ENCODE results near the gene GGACT.

- TF ChIP-seq ZNF23 (tag by site-specific recombination; IDR thresholded peaks at IDR 0.05; ENCODE audit: borderline replicate concordance) (no peak), YY1 (tag by site-specific recombination; IDR thresholded peaks at IDR 0.05) (no peak), PRDM4 (tag by site-specific recombination; IDR thresholded peaks at IDR 0.05) (no peak), CTCF (tag by site-specific recombination; IDR thresholded peaks at IDR 0.05) (no peak), ZNF174 (tag by site-specific recombination; IDR thresholded peaks at IDR 0.05) (no peak), ZNF76 (tag by site-specific recombination; IDR thresholded peaks at IDR 0.05; ENCODE audit: borderline replicate concordance, low read depth) (no peak), ZNF701 (tag by site-specific recombination; IDR thresholded peaks at IDR 0.05) (no peak), ZNF335 (tag by site-specific recombination; conservative IDR thresholded peaks at IDR 0.05) (no peak), ZBTB11 (tag by site-specific recombination; conservative IDR thresholded peaks at IDR 0.05; ENCODE audit: low read depth) (no peak), TCF7L2 (IDR thresholded peaks at IDR 0.05; ENCODE audit: borderline replicate concordance, low read depth, low read length) (no peak), ZNF433 (tag by site-specific recombination; IDR thresholded peaks at IDR 0.05; ENCODE audit: low read depth) (no peak), ZNF214 (tag by site-specific recombination; IDR thresholded peaks at IDR 0.05; ENCODE audit: borderline replicate concordance) (no peak), ZNF544 (tag by site-specific recombination; IDR thresholded peaks at IDR 0.05) (no peak)
- TF ChIP-seq, protein P1, sequence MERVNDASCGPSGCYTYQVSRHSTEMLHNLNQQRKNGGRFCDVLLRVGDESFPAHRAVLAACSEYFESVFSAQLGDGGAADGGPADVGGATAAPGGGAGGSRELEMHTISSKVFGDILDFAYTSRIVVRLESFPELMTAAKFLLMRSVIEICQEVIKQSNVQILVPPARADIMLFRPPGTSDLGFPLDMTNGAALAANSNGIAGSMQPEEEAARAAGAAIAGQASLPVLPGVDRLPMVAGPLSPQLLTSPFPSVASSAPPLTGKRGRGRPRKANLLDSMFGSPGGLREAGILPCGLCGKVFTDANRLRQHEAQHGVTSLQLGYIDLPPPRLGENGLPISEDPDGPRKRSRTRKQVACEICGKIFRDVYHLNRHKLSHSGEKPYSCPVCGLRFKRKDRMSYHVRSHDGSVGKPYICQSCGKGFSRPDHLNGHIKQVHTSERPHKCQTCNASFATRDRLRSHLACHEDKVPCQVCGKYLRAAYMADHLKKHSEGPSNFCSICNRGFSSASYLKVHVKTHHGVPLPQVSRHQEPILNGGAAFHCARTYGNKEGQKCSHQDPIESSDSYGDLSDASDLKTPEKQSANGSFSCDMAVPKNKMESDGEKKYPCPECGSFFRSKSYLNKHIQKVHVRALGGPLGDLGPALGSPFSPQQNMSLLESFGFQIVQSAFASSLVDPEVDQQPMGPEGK (tag by site-specific recombination; IDR thresholded peaks at IDR 0.05) = no peak
Measured at GRCh38 chr13:100497389-100497788, 91.2 kb downstream of the GGACT start.
